Measurements from ENCODE around the gene SMG6. TPM values are rescaled to one million over a fixed set of nuclear protein-coding genes. Genes with fewer than 3 reads are reported as not detected.

SMG6 gene
- total RNA-seq, 1 donor from 2014 or later = 9.2 TPM

GRCh38 chr17:2157675-2158395 is 145.8 kb downstream of the SMG6 start:
- no peaks in the 10 kb centered on the region for H3K36me3 ChIP-seq (ENCODE audit: control insufficient read depth, insufficient read depth, low read length)
- no peaks in the 10 kb centered on the region for H3K27me3 ChIP-seq (ENCODE audit: control insufficient read depth, insufficient read depth, low read length)
- H3K4me3 ChIP-seq (ENCODE audit: low read depth, low read length) = no peak overlapping the region
- DNase-seq (ENCODE audit: low read depth) (peak; percentile 87), FAIRE-seq (no peak)
- TF ChIP-seq, protein P1, sequence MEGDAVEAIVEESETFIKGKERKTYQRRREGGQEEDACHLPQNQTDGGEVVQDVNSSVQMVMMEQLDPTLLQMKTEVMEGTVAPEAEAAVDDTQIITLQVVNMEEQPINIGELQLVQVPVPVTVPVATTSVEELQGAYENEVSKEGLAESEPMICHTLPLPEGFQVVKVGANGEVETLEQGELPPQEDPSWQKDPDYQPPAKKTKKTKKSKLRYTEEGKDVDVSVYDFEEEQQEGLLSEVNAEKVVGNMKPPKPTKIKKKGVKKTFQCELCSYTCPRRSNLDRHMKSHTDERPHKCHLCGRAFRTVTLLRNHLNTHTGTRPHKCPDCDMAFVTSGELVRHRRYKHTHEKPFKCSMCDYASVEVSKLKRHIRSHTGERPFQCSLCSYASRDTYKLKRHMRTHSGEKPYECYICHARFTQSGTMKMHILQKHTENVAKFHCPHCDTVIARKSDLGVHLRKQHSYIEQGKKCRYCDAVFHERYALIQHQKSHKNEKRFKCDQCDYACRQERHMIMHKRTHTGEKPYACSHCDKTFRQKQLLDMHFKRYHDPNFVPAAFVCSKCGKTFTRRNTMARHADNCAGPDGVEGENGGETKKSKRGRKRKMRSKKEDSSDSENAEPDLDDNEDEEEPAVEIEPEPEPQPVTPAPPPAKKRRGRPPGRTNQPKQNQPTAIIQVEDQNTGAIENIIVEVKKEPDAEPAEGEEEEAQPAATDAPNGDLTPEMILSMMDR (IDR thresholded peaks at IDR 0.05; ENCODE audit: insufficient read depth, low read length, severe bottlenecking) = no peak

GRCh38 chr17:2157081-2157480 is 146.5 kb downstream of the SMG6 start:
- TF ChIP-seq, protein P1 (IDR thresholded peaks at IDR 0.05; ENCODE audit: insufficient read depth, low read length, severe bottlenecking) = no peak
- H3K4me3 ChIP-seq (ENCODE audit: low read depth, low read length) = no peak overlapping the region
- DNase-seq (ENCODE audit: low read depth) (no peak), FAIRE-seq (peak; percentile 23)
- H3K27me3 ChIP-seq (ENCODE audit: control insufficient read depth, insufficient read depth, low read length) = no peaks in the 10 kb centered on the region
- H3K36me3 ChIP-seq (ENCODE audit: control insufficient read depth, insufficient read depth, low read length) = no peaks in the 10 kb centered on the region

DNA sequence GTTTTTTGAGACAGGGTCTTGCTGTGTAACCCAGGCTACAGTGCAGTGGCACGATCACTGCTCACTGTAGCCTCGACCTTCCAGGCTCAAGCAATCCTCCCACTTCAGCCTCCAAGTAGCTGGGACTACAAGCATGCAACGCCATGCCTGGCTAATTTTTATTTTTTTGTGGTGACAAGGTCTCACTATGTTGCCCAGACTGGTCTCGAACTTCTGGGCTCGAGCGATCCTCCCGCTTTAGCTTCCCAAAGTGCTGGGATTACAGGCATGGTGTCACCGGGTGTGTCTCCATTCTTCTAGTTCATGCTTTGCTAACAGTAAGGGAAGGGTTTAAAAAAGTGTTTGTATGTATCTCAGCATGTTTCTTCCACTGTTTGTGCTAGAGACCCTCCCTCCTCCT is 146.9 kb downstream of the SMG6 start:
- H3K36me3 ChIP-seq (ENCODE audit: control insufficient read depth, insufficient read depth, low read length) = no peaks in the 10 kb centered on the region
- TF ChIP-seq, protein P1 (IDR thresholded peaks at IDR 0.05; ENCODE audit: insufficient read depth, low read length, severe bottlenecking) = no peak
- no peak overlapping the region for H3K4me3 ChIP-seq (ENCODE audit: low read depth, low read length)
- no peaks in the 10 kb centered on the region for H3K27me3 ChIP-seq (ENCODE audit: control insufficient read depth, insufficient read depth, low read length)
- no peak for DNase-seq (ENCODE audit: low read depth)
- no peak for FAIRE-seq

DNA sequence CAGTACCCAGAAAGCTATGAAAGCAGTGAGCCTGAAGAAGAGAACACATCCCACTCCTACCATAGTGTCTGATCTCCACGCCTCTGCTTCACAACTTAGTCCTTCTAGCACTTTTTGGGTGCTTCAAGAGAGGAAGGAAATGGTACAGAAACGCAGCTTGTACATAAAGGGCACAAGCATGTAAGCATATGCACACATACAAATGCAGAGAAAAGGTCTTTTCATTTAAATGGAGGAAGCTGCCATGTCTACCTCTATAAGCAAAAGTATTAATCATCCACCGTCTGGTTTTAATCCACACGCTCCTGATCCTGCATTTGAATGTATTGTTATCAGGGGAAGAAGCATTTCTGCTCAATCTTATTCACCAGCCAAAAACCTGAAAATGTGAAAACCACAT is 148.0 kb downstream of the SMG6 start:
- no peak overlapping the region for H3K4me3 ChIP-seq (ENCODE audit: low read depth, low read length)
- DNase-seq (ENCODE audit: low read depth) = no peak
- TF ChIP-seq, protein P1 (IDR thresholded peaks at IDR 0.05; ENCODE audit: insufficient read depth, low read length, severe bottlenecking) = no peak
- H3K27me3 ChIP-seq (ENCODE audit: control insufficient read depth, insufficient read depth, low read length) = no peaks in the 10 kb centered on the region
- no peaks in the 10 kb centered on the region for H3K36me3 ChIP-seq (ENCODE audit: control insufficient read depth, insufficient read depth, low read length)
- no peak for FAIRE-seq

- no peak overlapping the region for H3K4me3 ChIP-seq (ENCODE audit: low read depth, low read length)
- H3K36me3 ChIP-seq (ENCODE audit: control insufficient read depth, insufficient read depth, low read length) = peaks cover 5% of the 10 kb centered on the region
- no peak for FAIRE-seq
- H3K27me3 ChIP-seq (ENCODE audit: control insufficient read depth, insufficient read depth, low read length) = no peaks in the 10 kb centered on the region
- DNase-seq (ENCODE audit: low read depth) = no peak
- TF ChIP-seq, protein P1 (IDR thresholded peaks at IDR 0.05; ENCODE audit: insufficient read depth, low read length, severe bottlenecking) = no peak
Measured at GRCh38 chr17:2151358-2152033, 152.1 kb downstream of the SMG6 start.

Data from bronchial epithelial cell (primary cell).